Colonic mucosa (tissue), 4 donors: ENCODE data around the gene IFRD1. TPM values are rescaled to one million over a fixed set of nuclear protein-coding genes. Genes with fewer than 3 reads are reported as not detected.
A peak's percentile ranks its signal among the peaks of the same experiment; 100 is the strongest.

Experiments used
- DNase-seq: peaks from one replicate; pipeline ENCODE4 v3.0.0-alpha.2; 2020
- H3K27ac ChIP-seq: fragments of 200-600 bp; one replicate; pipeline ENCODE4 v1.8.0; 2021
- H3K27me3 ChIP-seq: fragments of 200-600 bp; one replicate; pipeline ENCODE4 v1.8.0; 2021
- H3K36me3 ChIP-seq: fragments of 200-600 bp; one replicate; pipeline ENCODE4 v1.8.0; 2021
- H3K4me1 ChIP-seq: fragments of 200-600 bp; one replicate; pipeline ENCODE4 v1.8.0; 2021; ENCODE audit warnings: mild to moderate bottlenecking
- H3K4me3 ChIP-seq: fragments of 200-600 bp; one replicate; pipeline ENCODE4 v1.8.0; 2021
- H3K9ac ChIP-seq, 2 donors: one replicate each; pipeline ENCODE4 v1.7.0; 2013; ENCODE audit warnings: control low read depth in 2 of 2, low read depth in 2 of 2, low read length in 2 of 2
- H3K9me3 ChIP-seq: fragments of 200-600 bp; one replicate; pipeline ENCODE4 v1.8.0; 2021
- CTCF ChIP-seq: fragments of 200-600 bp; IDR thresholded peaks from one replicate; pipeline ENCODE4 v1.8.0; 2022; ENCODE audit warnings: antibody characterized with exemption, mild to moderate bottlenecking
- intact Hi-C: fragments of 100-400 bp; cut with DNase I; formaldehyde crosslinking; loops from one replicate; pipeline ENCODE4 v1.14.1; 2022
- total RNA-seq, 2 donors: library from RNA; stranded (reverse); fragmentation: NEBNext Ultra II Directional in 1 of 2; extraction: Animal tissue kit (Norgen Biotek cat#: 25700) in 1 of 2; gene quantifications; one replicate each; pipeline ENCODE4 v1.2.1, GENCODE V29; 2021
- donor health status: healthy.
- donor health status: DM: no; HTN: no; CAD: no.
- donor health status: DM: no; HTN: no; CAD: no.

The IFRD1 gene
- total RNA-seq, 2 donors from 2014 or later = 35.9 to 41.0 TPM

DNA sequence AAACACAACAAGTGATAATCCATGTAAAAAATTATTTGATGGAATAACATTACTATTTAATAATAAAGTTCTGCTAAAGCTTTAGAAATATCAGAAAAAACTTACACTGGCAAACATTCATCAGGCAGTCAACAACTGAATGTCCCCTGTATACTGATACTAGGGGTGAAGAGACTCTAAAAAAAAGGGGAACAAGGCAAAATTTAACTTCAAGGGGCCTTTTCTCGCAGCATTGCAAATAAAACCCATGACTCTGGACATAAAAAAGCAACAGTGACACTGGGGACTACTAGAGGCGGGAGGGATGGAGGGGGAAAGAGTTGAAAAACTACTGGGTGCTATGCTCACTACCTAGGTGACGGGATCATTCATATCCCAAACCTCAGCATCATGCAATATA is 5.8 kb upstream of the IFRD1 start:
- intact Hi-C loops = no loop called here
- Histone ChIP-seq H3K9ac (no peak overlapping the region), H3K9me3 (no peaks in the 10 kb centered on the region), H3K4me3 (no peak overlapping the region), H3K27me3 (no peaks in the 10 kb centered on the region), H3K27ac (no peak overlapping the region), H3K36me3 (no peaks in the 10 kb centered on the region), H3K4me1 (no peaks in the 10 kb centered on the region)
- TF ChIP-seq CTCF = no peak
- DNase-seq = no peak

GRCh38 chr7:112446431-112446830 is 3.8 kb upstream of the IFRD1 start:
- no peak for DNase-seq
- no peak for TF ChIP-seq CTCF
- H3K36me3 ChIP-seq = no peaks in the 10 kb centered on the region
- no peaks in the 10 kb centered on the region for H3K9me3 ChIP-seq
- intact Hi-C loops = no loop called here
- no peak overlapping the region for H3K9ac ChIP-seq
- no peak overlapping the region for H3K4me3 ChIP-seq
- no peak overlapping the region for H3K27ac ChIP-seq
- no peaks in the 10 kb centered on the region for H3K4me1 ChIP-seq
- no peaks in the 10 kb centered on the region for H3K27me3 ChIP-seq

DNA sequence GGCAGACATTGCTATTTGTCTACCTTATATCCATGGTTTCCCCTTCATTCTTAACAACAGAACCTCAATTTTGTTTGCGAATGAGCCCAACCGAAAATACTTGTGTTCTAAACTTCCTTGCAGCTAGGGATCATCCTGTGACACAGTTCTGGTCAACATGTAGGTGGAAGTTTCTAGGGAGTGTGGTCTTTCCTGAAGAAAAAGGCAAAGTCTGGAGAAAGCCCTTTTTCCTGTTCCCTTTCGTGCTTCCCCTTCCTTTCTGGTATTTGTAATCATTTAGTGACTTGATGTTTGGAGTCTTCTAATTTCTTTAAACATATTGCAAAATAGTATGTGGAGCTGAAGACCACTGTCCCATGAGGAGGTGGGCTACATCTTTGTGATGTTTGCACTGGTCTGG is 2.9 kb upstream of the IFRD1 start:
- no peaks in the 10 kb centered on the region for H3K4me1 ChIP-seq
- no peak for TF ChIP-seq CTCF
- intact Hi-C loops = no loop called here
- no peak overlapping the region for H3K4me3 ChIP-seq
- H3K27ac ChIP-seq = no peak overlapping the region
- no peaks in the 10 kb centered on the region for H3K27me3 ChIP-seq
- H3K36me3 ChIP-seq = no peaks in the 10 kb centered on the region
- H3K9ac ChIP-seq = no peak overlapping the region
- H3K9me3 ChIP-seq = no peaks in the 10 kb centered on the region
- DNase-seq = no peak

DNA sequence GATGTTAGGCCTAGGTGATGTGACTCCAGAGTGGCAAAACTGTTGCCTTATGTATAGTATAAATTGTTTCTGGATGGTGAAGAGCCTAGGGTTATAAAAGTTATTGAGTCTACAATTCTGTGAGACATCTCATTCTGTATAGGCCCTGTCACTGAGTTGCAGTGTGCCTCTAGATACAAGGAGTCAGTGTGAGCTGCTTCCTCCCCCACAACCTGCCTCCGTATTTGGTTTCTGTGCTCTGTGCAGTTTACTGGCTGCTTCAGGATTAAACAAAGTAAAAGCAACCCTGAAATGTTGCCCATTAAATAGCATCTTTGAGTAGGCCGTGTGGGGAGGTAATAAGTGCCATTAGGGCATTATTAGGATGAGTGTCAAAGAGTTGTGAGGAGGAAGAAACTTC is 1.9 kb upstream of the IFRD1 start:
- DNase-seq = no peak
- TF ChIP-seq CTCF = no peak
- Histone ChIP-seq H3K9ac (peak overlapping the region in 1 of 2 donors; percentile 80), H3K27ac (peak overlapping the region; percentile 93), H3K36me3 (no peaks in the 10 kb centered on the region), H3K27me3 (no peaks in the 10 kb centered on the region), H3K4me3 (no peak overlapping the region), H3K4me1 (no peaks in the 10 kb centered on the region), H3K9me3 (no peaks in the 10 kb centered on the region)
- intact Hi-C loops = no loop called here

GRCh38 chr7:112448891-112449290 is 1.4 kb upstream of the IFRD1 start:
- Histone ChIP-seq H3K9ac (peak overlapping the region in 1 of 2 donors; percentile 80), H3K4me1 (peaks cover 4% of the 10 kb centered on the region), H3K9me3 (no peaks in the 10 kb centered on the region), H3K36me3 (no peaks in the 10 kb centered on the region), H3K27ac (peak overlapping the region; percentile 93), H3K4me3 (no peak overlapping the region), H3K27me3 (no peaks in the 10 kb centered on the region)
- TF ChIP-seq CTCF = no peak
- DNase-seq = peak; percentile 19
- intact Hi-C loops = no loop called here

GRCh38 chr7:112449353-112449752 is 907 bp upstream of the IFRD1 start:
- H3K27ac ChIP-seq = peak overlapping the region; percentile 93

More at GRCh38 chr7:112449353-112449752, 907 bp upstream of the IFRD1 start:
- no peaks in the 10 kb centered on the region for H3K36me3 ChIP-seq
- H3K4me3 ChIP-seq = peak overlapping the region; percentile 66
- intact Hi-C loops = no loop called here
- peak; percentile 62 for DNase-seq
- H3K4me1 ChIP-seq = peaks cover 8% of the 10 kb centered on the region
- peak overlapping the region; percentile 69 to 80 for H3K9ac ChIP-seq
- no peaks in the 10 kb centered on the region for H3K27me3 ChIP-seq
- H3K9me3 ChIP-seq = no peaks in the 10 kb centered on the region
- TF ChIP-seq CTCF = no peak
